ENCODE data around the gene B3GALT6. TPM values are rescaled to one million over a fixed set of nuclear protein-coding genes. Genes with fewer than 3 reads are reported as not detected.

Gene B3GALT6
- total and polyA plus RNA-seq, 11 donors = 6.7 to 21.4 (median 11.2) TPM

DNA sequence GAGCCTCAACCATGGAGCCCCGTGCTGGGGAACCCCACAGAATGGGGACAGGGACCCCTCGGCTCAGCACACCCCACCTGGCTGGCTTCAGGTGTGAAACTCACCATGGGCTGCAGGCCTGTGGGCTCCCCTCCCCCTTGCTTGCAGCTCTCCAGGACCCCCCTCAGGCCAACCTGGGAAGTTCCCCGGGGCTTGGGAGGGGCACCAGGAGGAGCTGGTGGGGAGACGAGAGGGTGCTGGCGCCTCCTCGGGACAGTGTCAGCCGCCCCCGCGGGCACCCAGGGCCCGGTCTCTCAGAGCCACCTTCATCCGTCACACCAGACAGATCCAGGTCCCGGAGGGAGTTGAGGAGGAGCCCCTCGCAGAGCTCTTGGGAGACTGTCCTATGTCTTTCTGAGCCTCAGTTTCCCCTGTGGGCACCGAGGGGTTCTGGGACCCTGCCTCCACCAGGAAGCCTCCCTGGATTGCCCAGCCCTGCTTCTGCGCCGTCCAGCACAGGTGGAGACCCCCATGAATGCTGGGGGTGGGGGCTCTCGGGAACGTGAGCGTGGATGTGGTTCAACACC is 25.0 kb upstream of the B3GALT6 start:
- no peak overlapping the region for H3K27ac ChIP-seq
- TF ChIP-seq POLR2A (IDR thresholded peaks at IDR 0.05) = no peak
- TF ChIP-seq, protein P1, sequence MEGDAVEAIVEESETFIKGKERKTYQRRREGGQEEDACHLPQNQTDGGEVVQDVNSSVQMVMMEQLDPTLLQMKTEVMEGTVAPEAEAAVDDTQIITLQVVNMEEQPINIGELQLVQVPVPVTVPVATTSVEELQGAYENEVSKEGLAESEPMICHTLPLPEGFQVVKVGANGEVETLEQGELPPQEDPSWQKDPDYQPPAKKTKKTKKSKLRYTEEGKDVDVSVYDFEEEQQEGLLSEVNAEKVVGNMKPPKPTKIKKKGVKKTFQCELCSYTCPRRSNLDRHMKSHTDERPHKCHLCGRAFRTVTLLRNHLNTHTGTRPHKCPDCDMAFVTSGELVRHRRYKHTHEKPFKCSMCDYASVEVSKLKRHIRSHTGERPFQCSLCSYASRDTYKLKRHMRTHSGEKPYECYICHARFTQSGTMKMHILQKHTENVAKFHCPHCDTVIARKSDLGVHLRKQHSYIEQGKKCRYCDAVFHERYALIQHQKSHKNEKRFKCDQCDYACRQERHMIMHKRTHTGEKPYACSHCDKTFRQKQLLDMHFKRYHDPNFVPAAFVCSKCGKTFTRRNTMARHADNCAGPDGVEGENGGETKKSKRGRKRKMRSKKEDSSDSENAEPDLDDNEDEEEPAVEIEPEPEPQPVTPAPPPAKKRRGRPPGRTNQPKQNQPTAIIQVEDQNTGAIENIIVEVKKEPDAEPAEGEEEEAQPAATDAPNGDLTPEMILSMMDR (IDR thresholded peaks at IDR 0.05) = no peak
- peaks cover 8 to 49% (median 21%) of the 10 kb centered on the region in 9 donors for H3K27me3 ChIP-seq
- WGBS, 4 donors = 51 to 60% (median 56%) methylated on average over 7 to 19 of the region's 19 CpGs
- peak in 4 of 5 donors; percentile 5 to 42 (median 21) for DNase-seq
- peak overlapping the region in 1 of 12 donors; percentile 49 for H3K4me3 ChIP-seq
- H3K9me3 ChIP-seq = no peaks in the 10 kb centered on the region
- no peaks in the 10 kb centered on the region for H3K36me3 ChIP-seq
- ATAC-seq = no peak
- H3K4me1 ChIP-seq = peaks cover 0 to 36% (median 15%) of the 10 kb centered on the region in 12 donors
- intact Hi-C loops (cut with DNase I) = no loop called here

DNA sequence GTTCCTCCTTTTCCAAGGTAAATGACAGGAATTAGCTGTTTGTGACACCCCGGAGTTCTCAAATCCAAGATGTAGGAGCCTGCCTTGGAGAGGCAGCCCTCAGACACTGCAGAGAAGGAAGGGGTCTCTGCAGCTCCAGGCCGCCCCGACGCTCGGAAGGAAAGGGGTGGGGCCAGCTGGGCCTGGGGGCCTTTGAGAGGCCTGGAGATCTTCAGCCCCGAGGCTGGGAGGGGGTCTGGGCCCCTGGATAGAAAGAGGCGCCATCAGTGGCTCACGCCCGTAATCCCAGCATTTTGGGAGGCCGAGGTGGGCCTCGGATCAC is 24.5 kb upstream of the B3GALT6 start:
- Histone ChIP-seq H3K4me1 (peaks cover 0 to 37% (median 15%) of the 10 kb centered on the region in 12 donors), H3K27me3 (peaks cover 8 to 49% (median 21%) of the 10 kb centered on the region in 9 donors), H3K9me3 (no peaks in the 10 kb centered on the region), H3K27ac (no peak overlapping the region), H3K4me3 (no peak overlapping the region), H3K36me3 (no peaks in the 10 kb centered on the region)
- intact Hi-C loops (cut with DNase I) = no loop called here
- 55 to 83% (median 60%) methylated on average over 6 to 11 of the region's 11 CpGs for WGBS, 4 donors
- peak in 3 of 5 donors; percentile 4 to 19 (median 10) for DNase-seq
- TF ChIP-seq, protein P1 (IDR thresholded peaks at IDR 0.05) = no peak
- no peak for TF ChIP-seq POLR2A (IDR thresholded peaks at IDR 0.05)
- no peak for ATAC-seq

GRCh38 chr1:1208713-1209433 is 23.2 kb upstream of the B3GALT6 start:
- peak overlapping the region in 2 of 12 donors; percentile 15 to 36 for H3K4me3 ChIP-seq
- no peaks in the 10 kb centered on the region for H3K9me3 ChIP-seq
- ATAC-seq (no peak), DNase-seq (peak in 4 of 5 donors; percentile 18 to 53 (median 26))
- TF ChIP-seq POLR2A (IDR thresholded peaks at IDR 0.05) = no peak
- TF ChIP-seq, protein P1 (IDR thresholded peaks at IDR 0.05) = no peak
- no peaks in the 10 kb centered on the region for H3K36me3 ChIP-seq
- peaks cover 0 to 50% (median 21%) of the 10 kb centered on the region in 12 donors for H3K4me1 ChIP-seq
- peak overlapping the region in 1 of 12 donors; percentile 40 for H3K27ac ChIP-seq
- peaks cover 8 to 39% (median 21%) of the 10 kb centered on the region in 9 donors for H3K27me3 ChIP-seq
- intact Hi-C loops (cut with DNase I) = no loop called here
- 56 to 60% (median 57%) methylated on average over 23 to 38 of the region's 38 CpGs for WGBS, 4 donors

DNA sequence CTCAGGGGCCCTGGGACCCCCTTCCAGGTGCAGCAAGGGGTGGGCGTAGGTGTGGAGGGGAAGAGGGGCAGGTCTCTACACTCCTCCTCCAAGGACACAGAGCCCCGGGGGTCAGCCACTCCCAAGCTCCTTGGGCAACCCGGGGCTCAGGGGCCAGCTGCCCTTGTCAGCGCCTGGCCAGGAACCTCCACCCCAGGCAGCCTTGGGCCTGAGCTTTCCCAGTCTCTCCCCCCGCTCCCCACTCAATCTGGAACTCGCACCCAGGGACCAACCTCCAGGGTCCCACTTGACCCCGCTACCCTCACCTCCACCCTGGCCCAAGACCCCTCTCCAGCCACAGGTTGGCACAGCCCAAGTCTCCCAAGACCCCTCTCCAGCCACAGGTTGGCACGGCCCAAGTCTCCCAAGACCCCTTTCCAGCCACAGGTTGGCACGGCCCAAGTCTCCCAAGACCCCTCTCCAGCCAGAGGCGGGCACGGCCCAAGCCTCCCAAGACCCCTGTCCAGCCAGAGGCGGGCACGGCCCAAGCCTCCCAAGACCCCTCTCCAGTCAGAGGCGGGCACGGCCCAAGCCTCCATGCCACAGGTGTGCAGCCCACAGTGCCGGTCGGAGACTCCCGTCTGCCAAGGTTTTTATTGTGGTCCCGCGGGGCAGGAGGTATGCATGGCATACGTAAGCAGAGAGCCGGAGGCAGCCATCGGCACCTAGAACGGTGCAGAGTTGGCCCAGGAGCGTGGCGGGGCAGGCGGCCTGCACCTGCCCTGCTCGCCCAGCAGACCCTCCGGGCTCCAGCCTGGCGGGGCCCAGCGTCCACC is 21.1 kb upstream of the B3GALT6 start:
- H3K4me1 ChIP-seq = peaks cover 0 to 68% (median 30%) of the 10 kb centered on the region in 12 donors
- peaks cover 0 to 4% (median 0%) of the 10 kb centered on the region in 9 donors for H3K36me3 ChIP-seq
- no peak for TF ChIP-seq POLR2A (IDR thresholded peaks at IDR 0.05)
- TF ChIP-seq, protein P1 (IDR thresholded peaks at IDR 0.05) = no peak
- DNase-seq (peak in 4 of 5 donors; percentile 7 to 64 (median 20)), ATAC-seq (no peak)
- H3K9me3 ChIP-seq = no peaks in the 10 kb centered on the region
- intact Hi-C loops (cut with DNase I) = no loop called here
- H3K27me3 ChIP-seq = peaks cover 8 to 23% (median 19%) of the 10 kb centered on the region in 9 donors
- WGBS, 4 donors = 93 to 94% (median 94%) methylated on average over 26 to 31 of the region's 31 CpGs
- H3K27ac ChIP-seq = no peak overlapping the region
- no peak overlapping the region for H3K4me3 ChIP-seq
